HFFc6 (cell line): ENCODE measurements around the gene DNER. TPM values are rescaled to one million over a fixed set of nuclear protein-coding genes. Genes with fewer than 3 reads are reported as not detected.

Experiments
- DNase-seq: peaks from one replicate; pipeline ENCODE4 v3.0.0-alpha.2; 2018
- H3K27ac Mint-ChIP-seq: 2 replicates; pipeline ENCODE4 v1.8.0; 2020; ENCODE audit warnings: mild to moderate bottlenecking, mixed read lengths
- H3K27me3 Mint-ChIP-seq: 2 replicates; pipeline ENCODE4 v1.8.0; 2021; ENCODE audit warnings: mild to moderate bottlenecking, moderate library complexity, mixed read lengths; ENCODE audit not compliant: insufficient read depth
- H3K36me3 Mint-ChIP-seq: 2 replicates; pipeline ENCODE4 v1.8.0; 2021; ENCODE audit warnings: low read depth, mixed read lengths
- H3K4me1 Mint-ChIP-seq: 2 replicates; pipeline ENCODE4 v1.8.0; 2020; ENCODE audit warnings: low read depth, mixed read lengths
- H3K4me3 Mint-ChIP-seq: 2 replicates; pipeline ENCODE4 v1.8.0; 2020; ENCODE audit warnings: mild to moderate bottlenecking, moderate library complexity, mixed read lengths
- H3K9me3 Mint-ChIP-seq: 2 replicates; pipeline ENCODE4 v1.8.0; 2020; ENCODE audit warnings: mild to moderate bottlenecking, mixed read lengths
- total RNA-seq, 6 experiments: library from RNA; stranded (reverse); fragmentation: NEBNext Ultra II Directional; extraction: Animal tissue kit (Norgen Biotek cat#: 25700); gene quantifications; 2 replicates in 1 of 6; 3 replicates in 5 of 6; pipeline ENCODE4 v1.2.3, GENCODE V29; 2021
- TF ChIP-seq, protein P1 (sequence below): fragments of 200-600 bp; sonication (generic); IDR thresholded peaks from 2 replicates; pipeline ENCODE4 v1.5.0; 2021; ENCODE audit warnings: antibody characterized with exemption, mild to moderate bottlenecking

Gene DNER
- total RNA-seq, 6 experiments from 2014 or later, result 0.07 to 3.8 (median 2.7) TPM

- Mint-ChIP-seq H3K4me3 (no peak overlapping the region; the same call in 1 of the 2 replicates), H3K36me3 (peaks cover 6% of the 10 kb centered on the region; the same call in 1 of the 2 replicates), H3K27ac (peak overlapping the region; percentile 32; the same call in 1 of the 2 replicates), H3K4me1 (peaks cover 48% of the 10 kb centered on the region; the same call in 1 of the 2 replicates), H3K9me3 (peaks cover 4% of the 10 kb centered on the region), H3K27me3 (no peaks in the 10 kb centered on the region; the same call in 1 of the 2 replicates)
- TF ChIP-seq, protein P1, sequence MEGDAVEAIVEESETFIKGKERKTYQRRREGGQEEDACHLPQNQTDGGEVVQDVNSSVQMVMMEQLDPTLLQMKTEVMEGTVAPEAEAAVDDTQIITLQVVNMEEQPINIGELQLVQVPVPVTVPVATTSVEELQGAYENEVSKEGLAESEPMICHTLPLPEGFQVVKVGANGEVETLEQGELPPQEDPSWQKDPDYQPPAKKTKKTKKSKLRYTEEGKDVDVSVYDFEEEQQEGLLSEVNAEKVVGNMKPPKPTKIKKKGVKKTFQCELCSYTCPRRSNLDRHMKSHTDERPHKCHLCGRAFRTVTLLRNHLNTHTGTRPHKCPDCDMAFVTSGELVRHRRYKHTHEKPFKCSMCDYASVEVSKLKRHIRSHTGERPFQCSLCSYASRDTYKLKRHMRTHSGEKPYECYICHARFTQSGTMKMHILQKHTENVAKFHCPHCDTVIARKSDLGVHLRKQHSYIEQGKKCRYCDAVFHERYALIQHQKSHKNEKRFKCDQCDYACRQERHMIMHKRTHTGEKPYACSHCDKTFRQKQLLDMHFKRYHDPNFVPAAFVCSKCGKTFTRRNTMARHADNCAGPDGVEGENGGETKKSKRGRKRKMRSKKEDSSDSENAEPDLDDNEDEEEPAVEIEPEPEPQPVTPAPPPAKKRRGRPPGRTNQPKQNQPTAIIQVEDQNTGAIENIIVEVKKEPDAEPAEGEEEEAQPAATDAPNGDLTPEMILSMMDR, result no peak
- DNase-seq, result no peak
Observed at GRCh38 chr2:229492034-229492433, 222.3 kb downstream of the DNER start.

DNA sequence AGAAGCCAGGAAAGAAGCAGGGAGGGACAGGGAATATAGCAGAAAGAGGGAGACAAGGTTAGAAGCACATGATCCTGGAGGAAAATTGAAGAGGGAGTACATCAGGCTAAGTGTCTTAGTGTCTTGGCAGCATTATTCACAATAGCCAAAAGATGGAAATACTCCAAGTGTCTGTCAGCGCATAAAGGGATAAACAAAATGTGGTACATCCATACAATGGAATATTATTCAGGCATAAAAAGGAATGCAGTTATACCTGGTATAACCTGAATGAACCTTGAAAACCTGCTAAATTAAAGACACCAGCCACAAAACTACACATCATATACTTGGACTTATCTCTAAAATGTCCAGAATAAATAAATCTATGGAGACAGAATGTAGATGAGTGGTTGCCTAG is 224.2 kb downstream of the DNER start:
- Mint-ChIP-seq H3K36me3 (peaks cover 6% of the 10 kb centered on the region; the same call in 1 of the 2 replicates), H3K9me3 (peaks cover 4% of the 10 kb centered on the region), H3K4me1 (peaks cover 57% of the 10 kb centered on the region; the same call in 1 of the 2 replicates), H3K27ac (no peak overlapping the region), H3K4me3 (no peak overlapping the region), H3K27me3 (no peaks in the 10 kb centered on the region; the same call in 1 of the 2 replicates)
- TF ChIP-seq, protein P1, result no peak
- no peak for DNase-seq

GRCh38 chr2:229489016-229489415 is 225.3 kb downstream of the DNER start:
- Mint-ChIP-seq H3K4me1 (peaks cover 55% of the 10 kb centered on the region; the same call in 1 of the 2 replicates), H3K36me3 (peaks cover 6% of the 10 kb centered on the region; the same call in 1 of the 2 replicates), H3K9me3 (peaks cover 4% of the 10 kb centered on the region), H3K4me3 (peak overlapping the region; percentile 73; the same call in 1 of the 2 replicates), H3K27me3 (peaks cover 2% of the 10 kb centered on the region; the same call in 1 of the 2 replicates), H3K27ac (peak overlapping the region; percentile 76; the same call in 1 of the 2 replicates)
- peak; percentile 29 for DNase-seq
- TF ChIP-seq, protein P1, result no peak

GRCh38 chr2:229488232-229488631 is 226.1 kb downstream of the DNER start:
- H3K36me3 Mint-ChIP-seq, result peaks cover 6% of the 10 kb centered on the region; the same call in 1 of the 2 replicates
- peaks cover 55% of the 10 kb centered on the region; the same call in 1 of the 2 replicates for H3K4me1 Mint-ChIP-seq
- H3K9me3 Mint-ChIP-seq, result peaks cover 4% of the 10 kb centered on the region
- no peak overlapping the region; the same call in 1 of the 2 replicates for H3K27ac Mint-ChIP-seq
- H3K4me3 Mint-ChIP-seq, result no peak overlapping the region; the same call in 1 of the 2 replicates
- peaks cover 2% of the 10 kb centered on the region; the same call in 1 of the 2 replicates for H3K27me3 Mint-ChIP-seq
- TF ChIP-seq, protein P1, result no peak
- DNase-seq, result no peak

- Mint-ChIP-seq H3K27ac (no peak overlapping the region), H3K4me3 (no peak overlapping the region), H3K36me3 (peaks cover 6% of the 10 kb centered on the region; the same call in 1 of the 2 replicates), H3K9me3 (peaks cover 4% of the 10 kb centered on the region), H3K4me1 (peaks cover 48% of the 10 kb centered on the region; the same call in 1 of the 2 replicates), H3K27me3 (peaks cover 2% of the 10 kb centered on the region; the same call in 1 of the 2 replicates)
- no peak for DNase-seq
- TF ChIP-seq, protein P1, result no peak
Observed at GRCh38 chr2:229486673-229487072, 227.7 kb downstream of the DNER start.
